HepG2 (cell line): ENCODE measurements around the gene NPDC1. TPM values are rescaled to one million over a fixed set of nuclear protein-coding genes. Genes with fewer than 3 reads are reported as not detected.
A peak's percentile ranks its signal among the peaks of the same experiment; 100 is the strongest.

Experiments
- ATAC-seq: fragments of 200-7000 bp; cut with Tn5 transposase; 3 replicates; pipeline ENCODE4 v1.9.1; 2020; ENCODE audit warnings: mild to moderate bottlenecking, moderate library complexity
- BruUV-seq: library from RNA; stranded (reverse); fragments of 400-500 nt; replicated peaks from 2 replicates; lab custom pipeline; 2021; lab: Mats Ljungman, UMichigan
- CTCF ChIA-PET: fragments of 300-600 bp; formaldehyde crosslinking; extraction: SDS; loops from one replicate; lab custom pipeline; 2021; ENCODE audit warnings: low total read pairs, inconsistent platforms, low intra/inter-chr PET ratio; lab: Yijun Ruan, JAX
- POLR2A ChIA-PET: fragments of 350-600 bp; sonication (Branson Sonifier 250); formaldehyde crosslinking; loops from one replicate; lab custom pipeline; 2020; ENCODE audit warnings: antibody characterized with exemption, inconsistent platforms; lab: Yijun Ruan, JAX
- DNase-seq: peaks from one replicate; pipeline ENCODE4 v3.0.0-alpha.2; 2015; ENCODE audit warnings: low spot score
- FAIRE-seq: peaks from 3 replicates; lab custom pipeline; 2011; peaks lifted over from hg19 to GRCh38; lab: Jason Lieb, UNC
- H2AFZ ChIP-seq: one replicate; pipeline ENCODE4 v1.6.1; 2011; ENCODE audit warnings: low read length, inconsistent platforms
- H3K27ac ChIP-seq: fragments of 300-600 bp; 3 replicates; pipeline ENCODE4 v1.8.0; 2011; ENCODE audit warnings: mixed run types, mild to moderate bottlenecking, mixed read lengths, low read length, inconsistent platforms; ENCODE audit not compliant: insufficient read depth; ENCODE audit errors: extremely low read length
- H3K27me3 ChIP-seq, 2 experiments: fragments of 200-600 bp in 1 of 2; 2 replicates in 1 of 2; 3 replicates in 1 of 2; pipeline versions ENCODE4 v1.6.0 to v1.8.0; 2011; ENCODE audit warnings: low read length in 2 of 2, mild to moderate bottlenecking in 2 of 2, moderate library complexity in 2 of 2, inconsistent platforms in 1 of 2; ENCODE audit not compliant: insufficient read depth in 2 of 2, control insufficient read depth in 1 of 2
- H3K36me3 ChIP-seq, 2 experiments: fragments of 200-600 bp in 1 of 2; replicated peaks in 1 of 2; 2 replicates in 1 of 2; 3 replicates in 1 of 2; pipeline versions ENCODE4 v1.5.1 to v1.8.0; 2011; ENCODE audit warnings: low read length in 2 of 2, inconsistent platforms in 1 of 2; ENCODE audit not compliant: insufficient read depth in 2 of 2, control insufficient read depth in 1 of 2
- H3K4me1 ChIP-seq: 2 replicates; pipeline ENCODE4 v1.5.1; 2012; ENCODE audit warnings: low read length, inconsistent platforms; ENCODE audit not compliant: insufficient read depth
- H3K4me2 ChIP-seq: 2 replicates; pipeline ENCODE4 v1.6.0; 2011; ENCODE audit warnings: low read depth, low read length, inconsistent platforms
- H3K4me3 ChIP-seq, 3 experiments: fragments of 200-600 bp in 1 of 3; sonication (generic), shearing (Covaris generic) in 1 of 3; replicated peaks in 1 of 3; 2 replicates each; pipeline ENCODE4 v1.5.1; 2011 to 2016; ENCODE audit warnings: low read length in 3 of 3, inconsistent platforms in 2 of 3, low read depth in 2 of 3, mild to moderate bottlenecking in 2 of 3, control low read depth in 1 of 3, mixed read lengths in 1 of 3; ENCODE audit not compliant: insufficient read depth in 1 of 3
- H3K79me2 ChIP-seq: one replicate; pipeline ENCODE4 v1.6.1; 2011; ENCODE audit warnings: low read length, inconsistent platforms; ENCODE audit not compliant: insufficient read depth
- H3K9ac ChIP-seq: 2 replicates; pipeline ENCODE4 v1.6.0; 2011; ENCODE audit warnings: mild to moderate bottlenecking, low read depth, low read length, inconsistent platforms; ENCODE audit not compliant: insufficient read depth
- H3K9me3 ChIP-seq: 2 replicates; pipeline ENCODE4 v1.5.1; 2012; ENCODE audit warnings: mild to moderate bottlenecking, low read length
- H4K20me1 ChIP-seq: 2 replicates; pipeline ENCODE4 v1.6.0; 2011; ENCODE audit warnings: inconsistent platforms, mild to moderate bottlenecking, low read length, moderate library complexity; ENCODE audit not compliant: insufficient read depth
- HNRNPUL1 ChIP-seq: fragments of 200-400 bp; formaldehyde crosslinking; IDR thresholded peaks from 2 replicates; pipeline ENCODE4 v1.6.1; 2017; ENCODE audit warnings: low read depth, mild to moderate bottlenecking, low read length, moderate library complexity
- NONO ChIP-seq, 2 experiments: fragments of 450-650 bp in 1 of 2; sonication (generic) in 1 of 2; formaldehyde crosslinking in 1 of 2; IDR thresholded peaks in 1 of 2; conservative IDR thresholded peaks in 1 of 2; 2 replicates each; pipeline versions ENCODE4 v1.6.1 to v1.8.0; 2017 to 2022; ENCODE audit warnings: mild to moderate bottlenecking in 1 of 2, missing genetic modification reagents in 1 of 2, moderate library complexity in 1 of 2
- THRA ChIP-seq: sonication (generic); formaldehyde crosslinking; IDR thresholded peaks from 2 replicates; pipeline ENCODE4 v1.4.0; 2020; ENCODE audit warnings: missing genetic modification reagents, borderline replicate concordance
- ZBTB33 ChIP-seq: sonication (generic); formaldehyde crosslinking; IDR thresholded peaks from 2 replicates; pipeline ENCODE4 v1.4.0; 2020; ENCODE audit warnings: missing genetic modification reagents
- ZFP36L1 ChIP-seq: sonication (generic); formaldehyde crosslinking; IDR thresholded peaks from 2 replicates; pipeline ENCODE4 v1.8.0; 2022; ENCODE audit warnings: mild to moderate bottlenecking, missing genetic modification reagents, moderate library complexity
- WGBS: methylation state at CpG from one replicate; pipeline ENCODE4 v1.1.6; 2017; ENCODE audit warnings: low lambda C conversion rate; 5-methylcytosine and 5-hydroxymethylcytosine counted together
- in situ Hi-C: cut with HindIII; loops from 2 replicates; pipeline ENCODE4 v1.10.0; 2017; ENCODE audit warnings: low pct_unique_long_range_greater_than_20kb; ENCODE audit not compliant: extremely low pct_ligation_motif_present
- intact Hi-C: fragments of 100-400 bp; cut with micrococcal nuclease; formaldehyde crosslinking; loops from one replicate; pipeline ENCODE4 v1.10.0; 2022; ENCODE audit not compliant: unreplicated experiment
- polyA plus RNA-seq, 8 experiments: library from polyadenylated mRNA; depleted of rRNA in 3 of 8; stranded (reverse) in 7 of 8; unstranded in 1 of 8; fragments of >200 nt; fragmentation: Illumina TruSeq in 4 of 8; extraction: Trizol in 4 of 8; gene quantifications; 2 replicates each; pipeline versions ENCODE4 v1.2.1 to v1.2.3, GENCODE V29; 2011 to 2016; ENCODE audit warnings: low read depth in 4 of 8, missing spikeins in 1 of 8, mixed read lengths in 1 of 8; ENCODE audit not compliant: insufficient read depth in 1 of 8
- total RNA-seq, 5 experiments: library from RNA; depleted of rRNA; stranded (reverse); fragments of >200 nt; fragmentation: Illumina TruSeq; extraction: Trizol; gene quantifications; 2 replicates each; pipeline ENCODE4 v1.2.3, GENCODE V29; 2016; ENCODE audit warnings: low read depth in 1 of 5

Gene NPDC1
- total and polyA plus RNA-seq, 2 of the 13 experiments (the other 11 are each of a cell fraction or from before 2014, with no cell fraction given) = 0.84 to 5.4 TPM

- CTCF ChIA-PET = no interaction called here
Measured at GRCh38 chr9:137041124-137041523, 4.9 kb downstream of the NPDC1 start.

More at GRCh38 chr9:137041124-137041523, 4.9 kb downstream of the NPDC1 start:
- no peak overlapping the region for H2AFZ ChIP-seq
- H3K36me3 ChIP-seq = no peaks in the 10 kb centered on the region
- H3K4me1 ChIP-seq = peaks cover 22% of the 10 kb centered on the region
- H3K4me3 ChIP-seq = no peak overlapping the region
- no TSS peak for BruUV-seq
- H3K9me3 ChIP-seq = no peaks in the 10 kb centered on the region
- POLR2A ChIA-PET = no interaction called here
- no peaks in the 10 kb centered on the region for H3K79me2 ChIP-seq
- TF ChIP-seq ZFP36L1 (CRISPR knock-in tag) (no peak), NONO (IDR thresholded peaks at IDR 0.05) (no peak), NONO (CRISPR knock-in tag; conservative IDR thresholded peaks at IDR 0.05) (no peak), HNRNPUL1 (no peak), THRA (CRISPR knock-in tag) (no peak), ZBTB33 (CRISPR knock-in tag) (peak; percentile 69; the same call in 1 of the 2 replicates)
- in situ Hi-C loops = loop anchor here (10.0 kb wide), 1 partner anchor 266 kb away; no protein-coding TSS in a partner anchor
- H3K9ac ChIP-seq = no peak overlapping the region
- FAIRE-seq = no peak
- peaks cover 3% of the 10 kb centered on the region; the same call in 1 of the 2 replicates for H4K20me1 ChIP-seq
- no peak overlapping the region for H3K27ac ChIP-seq
- no peak overlapping the region for H3K4me2 ChIP-seq
- DNase-seq = no peak
- peaks cover 3 to 23% of the 10 kb centered on the region in 2 experiments; a peak in 4 of 5 replicates for H3K27me3 ChIP-seq
- intact Hi-C loops = no loop called here
- ATAC-seq = no peak
- WGBS = 68% methylated on average over 10 of the region's 16 CpGs
